HEK293 (cell line): Measurements from ENCODE around the gene DPYD.

Experiments used
- KLF10 ChIP-seq: fragments of 450-650 bp; IDR thresholded peaks from 2 replicates; pipeline ENCODE4 v1.5.1; 2018; ENCODE audit warnings: missing biosample characterization, mild to moderate bottlenecking, missing genetic modification characterization
- KLF16 ChIP-seq: fragments of 450-650 bp; formaldehyde crosslinking; IDR thresholded peaks from 2 replicates; pipeline ENCODE4 v1.5.1; 2017; ENCODE audit warnings: missing biosample characterization, missing genetic modification characterization
- KLF9 ChIP-seq: fragments of 450-650 bp; formaldehyde crosslinking; IDR thresholded peaks from 2 replicates; pipeline ENCODE4 v1.5.1; 2016; ENCODE audit warnings: missing biosample characterization, missing genetic modification characterization, low read depth
- MEIS1 ChIP-seq: sonication (generic); formaldehyde crosslinking; IDR thresholded peaks from 2 replicates; pipeline ENCODE4 v1.8.1; 2022; ENCODE audit warnings: missing genetic modification reagents, mild to moderate bottlenecking, borderline replicate concordance
- ZNF239 ChIP-seq: fragments of 450-650 bp; formaldehyde crosslinking; IDR thresholded peaks from 2 replicates; pipeline ENCODE4 v1.5.1; 2016; ENCODE audit warnings: missing biosample characterization, missing genetic modification characterization
- ZNF585B ChIP-seq: fragments of 450-650 bp; formaldehyde crosslinking; IDR thresholded peaks from 2 replicates; pipeline ENCODE4 v1.5.1; 2016; ENCODE audit warnings: missing biosample characterization, missing genetic modification characterization
- ZNF747 ChIP-seq: fragments of 450-650 bp; formaldehyde crosslinking; IDR thresholded peaks from 2 replicates; pipeline ENCODE4 v1.5.1; 2016; ENCODE audit warnings: missing biosample characterization, missing genetic modification characterization
- ZNF791 ChIP-seq: fragments of 450-650 bp; formaldehyde crosslinking; IDR thresholded peaks from 2 replicates; pipeline ENCODE4 v1.5.1; 2016; ENCODE audit warnings: missing biosample characterization, missing genetic modification characterization
- TF ChIP-seq, protein P1 (sequence below): fragments of 450-650 bp; formaldehyde crosslinking; IDR thresholded peaks from 2 replicates; pipeline ENCODE4 v1.5.1; 2016; ENCODE audit warnings: missing biosample characterization, missing genetic modification characterization
- TF ChIP-seq, protein P2 (sequence below): fragments of 450-650 bp; formaldehyde crosslinking; IDR thresholded peaks from 2 replicates; pipeline ENCODE4 v1.5.1; 2016; ENCODE audit warnings: missing biosample characterization, missing genetic modification characterization, low read depth
- TF ChIP-seq, protein P3 (sequence below): fragments of 450-650 bp; formaldehyde crosslinking; IDR thresholded peaks from 2 replicates; pipeline ENCODE4 v1.5.1; 2016; ENCODE audit warnings: missing biosample characterization, missing genetic modification characterization

GRCh38 chr1:97540346-97540888 lies 380.4 kb downstream of the DPYD start:
- TF ChIP-seq KLF9 = no peak
- TF ChIP-seq, protein P1, sequence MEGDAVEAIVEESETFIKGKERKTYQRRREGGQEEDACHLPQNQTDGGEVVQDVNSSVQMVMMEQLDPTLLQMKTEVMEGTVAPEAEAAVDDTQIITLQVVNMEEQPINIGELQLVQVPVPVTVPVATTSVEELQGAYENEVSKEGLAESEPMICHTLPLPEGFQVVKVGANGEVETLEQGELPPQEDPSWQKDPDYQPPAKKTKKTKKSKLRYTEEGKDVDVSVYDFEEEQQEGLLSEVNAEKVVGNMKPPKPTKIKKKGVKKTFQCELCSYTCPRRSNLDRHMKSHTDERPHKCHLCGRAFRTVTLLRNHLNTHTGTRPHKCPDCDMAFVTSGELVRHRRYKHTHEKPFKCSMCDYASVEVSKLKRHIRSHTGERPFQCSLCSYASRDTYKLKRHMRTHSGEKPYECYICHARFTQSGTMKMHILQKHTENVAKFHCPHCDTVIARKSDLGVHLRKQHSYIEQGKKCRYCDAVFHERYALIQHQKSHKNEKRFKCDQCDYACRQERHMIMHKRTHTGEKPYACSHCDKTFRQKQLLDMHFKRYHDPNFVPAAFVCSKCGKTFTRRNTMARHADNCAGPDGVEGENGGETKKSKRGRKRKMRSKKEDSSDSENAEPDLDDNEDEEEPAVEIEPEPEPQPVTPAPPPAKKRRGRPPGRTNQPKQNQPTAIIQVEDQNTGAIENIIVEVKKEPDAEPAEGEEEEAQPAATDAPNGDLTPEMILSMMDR = no peak
- TF ChIP-seq ZNF791 (tag by site-specific recombination) = no peak
- TF ChIP-seq KLF16 = no peak
- TF ChIP-seq, protein P2, sequence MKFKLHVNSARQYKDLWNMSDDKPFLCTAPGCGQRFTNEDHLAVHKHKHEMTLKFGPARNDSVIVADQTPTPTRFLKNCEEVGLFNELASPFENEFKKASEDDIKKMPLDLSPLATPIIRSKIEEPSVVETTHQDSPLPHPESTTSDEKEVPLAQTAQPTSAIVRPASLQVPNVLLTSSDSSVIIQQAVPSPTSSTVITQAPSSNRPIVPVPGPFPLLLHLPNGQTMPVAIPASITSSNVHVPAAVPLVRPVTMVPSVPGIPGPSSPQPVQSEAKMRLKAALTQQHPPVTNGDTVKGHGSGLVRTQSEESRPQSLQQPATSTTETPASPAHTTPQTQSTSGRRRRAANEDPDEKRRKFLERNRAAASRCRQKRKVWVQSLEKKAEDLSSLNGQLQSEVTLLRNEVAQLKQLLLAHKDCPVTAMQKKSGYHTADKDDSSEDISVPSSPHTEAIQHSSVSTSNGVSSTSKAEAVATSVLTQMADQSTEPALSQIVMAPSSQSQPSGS (tag by site-specific recombination) = no peak
- TF ChIP-seq ZNF239 (tag by site-specific recombination) = no peak
- no peak for TF ChIP-seq MEIS1 (CRISPR knock-in tag)
- TF ChIP-seq ZNF585B = no peak
- TF ChIP-seq KLF10 (tag by site-specific recombination) = no peak
- TF ChIP-seq, protein P3, sequence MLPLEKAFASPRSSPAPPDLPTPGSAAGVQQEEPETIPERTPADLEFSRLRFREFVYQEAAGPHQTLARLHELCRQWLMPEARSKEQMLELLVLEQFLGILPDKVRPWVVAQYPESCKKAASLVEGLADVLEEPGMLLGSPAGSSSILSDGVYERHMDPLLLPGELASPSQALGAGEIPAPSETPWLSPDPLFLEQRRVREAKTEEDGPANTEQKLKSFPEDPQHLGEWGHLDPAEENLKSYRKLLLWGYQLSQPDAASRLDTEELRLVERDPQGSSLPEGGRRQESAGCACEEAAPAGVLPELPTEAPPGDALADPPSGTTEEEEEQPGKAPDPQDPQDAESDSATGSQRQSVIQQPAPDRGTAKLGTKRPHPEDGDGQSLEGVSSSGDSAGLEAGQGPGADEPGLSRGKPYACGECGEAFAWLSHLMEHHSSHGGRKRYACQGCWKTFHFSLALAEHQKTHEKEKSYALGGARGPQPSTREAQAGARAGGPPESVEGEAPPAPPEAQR (tag by site-specific recombination) = no peak
- TF ChIP-seq ZNF747 (tag by site-specific recombination) = no peak
